HUDEP-2 (cell line): Measurements from ENCODE around the gene NCOA6.
"Not testable (repeated sequence)": the region's sequence is repeated elsewhere in the genome, so short reads cannot be mapped to it uniquely, and the experiment has no call there.

ENCODE experiments used
- DNase-seq, 76 experiments: peaks; one replicate each; lab custom pipeline; 2025; ENCODE audit not compliant: unreplicated experiment in 76 of 76; lab: John Stamatoyannopoulos, UW

The NCOA6 gene

GRCh38 chr20:34729416-34729815, 96.0 kb downstream of the NCOA6 start:
- DNase-seq = no peak

DNA sequence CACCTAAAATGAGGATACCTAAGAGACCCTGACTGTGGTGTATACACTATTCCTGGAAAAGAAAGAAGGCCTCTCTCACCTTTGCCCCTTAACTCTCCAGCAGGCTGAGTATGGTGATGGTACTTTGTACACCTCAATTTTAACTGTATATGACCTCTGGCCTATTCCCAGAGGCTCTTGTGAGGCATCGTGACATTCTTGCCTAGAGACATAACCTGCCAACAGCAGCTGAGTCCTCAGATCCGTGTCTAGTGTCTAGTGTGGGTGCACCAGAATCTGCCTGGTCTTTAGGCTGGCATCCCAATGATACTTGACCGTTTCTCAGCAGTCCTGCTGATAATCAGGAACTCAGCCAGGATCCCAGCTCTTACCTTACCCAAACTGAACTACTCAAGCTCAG, 101.3 kb downstream of the NCOA6 start:
- DNase-seq = no peak

GRCh38 chr20:34722560-34722959, 102.9 kb downstream of the NCOA6 start:
- not testable (repeated sequence) for DNase-seq

DNA sequence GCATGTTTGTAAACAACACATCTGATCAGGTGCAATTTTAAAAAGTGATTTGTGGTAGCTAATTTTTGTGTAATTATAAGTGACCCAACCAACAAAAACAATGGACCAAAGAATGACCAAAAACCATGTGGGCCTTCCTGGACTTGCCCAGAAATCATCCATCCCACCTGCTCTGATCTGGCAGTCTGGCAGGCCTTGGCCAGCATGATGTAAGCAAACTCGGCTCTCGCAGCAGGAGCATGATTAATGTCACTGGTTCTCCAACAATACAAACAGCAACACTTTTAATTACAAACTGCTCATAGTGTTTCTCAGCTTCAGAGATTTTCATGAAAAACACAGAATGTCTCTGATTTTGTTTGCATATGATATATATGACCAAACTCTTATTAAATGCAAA, 105.2 kb downstream of the NCOA6 start:
- no peak for DNase-seq

GRCh38 chr20:34719242-34720017, 106.0 kb downstream of the NCOA6 start:
- DNase-seq = not testable (repeated sequence)

DNA sequence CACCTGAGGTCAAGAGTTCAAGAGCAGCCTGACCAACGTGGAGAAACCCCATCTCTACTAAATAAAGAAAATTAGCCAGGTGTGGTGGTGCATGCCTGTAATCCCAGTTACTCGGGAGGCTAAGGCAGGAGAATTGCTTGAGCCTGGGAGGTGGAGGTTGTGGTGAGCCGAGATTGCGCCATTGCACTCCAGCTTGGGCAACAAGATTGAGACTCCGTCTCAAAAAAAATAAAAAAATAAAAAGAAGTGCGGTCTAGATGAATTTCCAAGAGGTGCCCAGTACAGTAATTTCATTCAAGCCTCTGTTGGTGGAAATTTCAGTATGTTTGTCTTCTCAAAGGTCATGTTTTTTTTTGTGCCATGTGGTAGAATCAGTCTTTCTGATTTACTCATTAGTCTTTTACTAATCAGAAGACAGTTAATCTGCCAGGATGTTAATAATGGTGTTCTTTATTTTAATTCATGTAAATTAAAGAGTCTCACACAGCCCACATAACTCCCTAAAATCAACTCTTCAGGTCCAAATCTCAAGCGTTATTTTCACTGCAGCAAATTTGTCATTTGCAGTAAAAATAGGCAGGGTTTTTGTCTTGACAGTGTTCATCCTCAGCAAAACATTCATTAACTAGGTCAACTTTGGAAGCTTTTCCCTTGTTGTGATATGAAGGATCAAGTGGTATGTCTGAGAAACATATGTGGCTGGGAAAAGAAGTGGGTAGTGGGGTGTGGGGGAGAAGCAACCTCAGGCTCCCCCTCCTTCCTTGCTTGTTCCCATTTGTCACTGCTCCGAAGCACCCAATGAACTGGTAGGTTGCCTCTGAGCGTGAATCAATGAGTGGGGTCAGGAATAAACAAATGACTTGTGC, 108.0 kb downstream of the NCOA6 start:
- DNase-seq = no peak

DNA sequence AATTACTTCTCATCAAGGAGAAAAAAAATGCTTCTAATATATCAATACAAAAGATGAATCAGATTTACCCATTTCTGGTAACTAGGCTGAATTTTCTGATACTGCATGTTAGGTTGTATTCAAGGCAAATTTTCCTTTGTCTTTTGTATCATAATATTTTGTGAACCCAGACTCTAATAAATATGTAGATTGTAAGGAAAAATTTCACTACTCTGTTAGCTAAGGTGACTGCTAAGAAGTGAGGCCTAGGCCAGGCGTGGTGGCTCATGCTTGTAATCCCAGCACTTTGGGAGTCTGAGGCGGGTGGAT, 108.6 kb downstream of the NCOA6 start:
- no peak for DNase-seq

GRCh38 chr20:34715384-34715783, 110.1 kb downstream of the NCOA6 start:
- DNase-seq = peak in 1 of 76 experiments; percentile 4

GRCh38 chr20:34713944-34714515, 111.4 kb downstream of the NCOA6 start:
- DNase-seq = not testable (repeated sequence)

DNA sequence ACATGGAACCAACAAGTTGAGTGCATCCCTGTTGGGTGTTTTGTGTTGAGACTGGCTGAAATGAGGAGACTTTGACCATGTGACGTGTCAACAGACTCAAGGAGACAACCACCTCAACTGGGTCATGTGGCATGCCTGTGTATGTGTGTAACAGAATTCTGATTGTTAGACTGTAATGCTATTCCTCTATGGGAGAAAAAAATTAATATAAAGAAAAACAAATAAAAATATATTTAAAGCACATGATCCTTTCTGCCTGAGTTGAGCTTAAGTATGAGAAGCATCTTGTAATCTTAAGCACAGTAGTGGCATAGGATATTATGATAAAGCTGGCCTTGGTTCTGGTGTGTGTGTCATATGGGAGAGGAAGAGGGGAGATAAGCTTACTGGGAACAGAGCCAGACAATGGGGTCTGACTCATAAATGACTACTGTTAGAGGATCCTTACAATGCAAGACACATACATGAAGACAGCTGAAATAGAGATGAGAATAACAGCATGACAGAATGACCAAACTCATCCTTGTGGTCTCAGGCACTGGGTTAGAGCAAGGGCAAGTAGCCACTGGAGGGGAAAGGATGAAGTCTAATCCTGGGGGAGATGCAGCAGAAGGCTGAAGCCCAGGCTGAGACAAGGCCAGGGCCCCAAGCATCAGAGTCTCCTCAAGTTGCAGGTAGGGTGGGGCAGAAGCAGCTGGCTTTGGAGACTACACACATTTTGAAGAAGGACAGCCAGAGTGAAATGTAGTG, 112.1 kb downstream of the NCOA6 start:
- peak in 74 of 76 experiments; percentile 19 to 97 (median 82) for DNase-seq

GRCh38 chr20:34712525-34713192, 112.8 kb downstream of the NCOA6 start:
- peak in 2 of 76 experiments; percentile 17 to 29 for DNase-seq

GRCh38 chr20:34711813-34712430, 113.5 kb downstream of the NCOA6 start:
- no peak for DNase-seq

GRCh38 chr20:34710861-34711574, 114.4 kb downstream of the NCOA6 start:
- peak in 2 of 76 experiments; percentile 7 to 10 for DNase-seq

GRCh38 chr20:34710568-34710839, 114.9 kb downstream of the NCOA6 start:
- no peak for DNase-seq

DNA sequence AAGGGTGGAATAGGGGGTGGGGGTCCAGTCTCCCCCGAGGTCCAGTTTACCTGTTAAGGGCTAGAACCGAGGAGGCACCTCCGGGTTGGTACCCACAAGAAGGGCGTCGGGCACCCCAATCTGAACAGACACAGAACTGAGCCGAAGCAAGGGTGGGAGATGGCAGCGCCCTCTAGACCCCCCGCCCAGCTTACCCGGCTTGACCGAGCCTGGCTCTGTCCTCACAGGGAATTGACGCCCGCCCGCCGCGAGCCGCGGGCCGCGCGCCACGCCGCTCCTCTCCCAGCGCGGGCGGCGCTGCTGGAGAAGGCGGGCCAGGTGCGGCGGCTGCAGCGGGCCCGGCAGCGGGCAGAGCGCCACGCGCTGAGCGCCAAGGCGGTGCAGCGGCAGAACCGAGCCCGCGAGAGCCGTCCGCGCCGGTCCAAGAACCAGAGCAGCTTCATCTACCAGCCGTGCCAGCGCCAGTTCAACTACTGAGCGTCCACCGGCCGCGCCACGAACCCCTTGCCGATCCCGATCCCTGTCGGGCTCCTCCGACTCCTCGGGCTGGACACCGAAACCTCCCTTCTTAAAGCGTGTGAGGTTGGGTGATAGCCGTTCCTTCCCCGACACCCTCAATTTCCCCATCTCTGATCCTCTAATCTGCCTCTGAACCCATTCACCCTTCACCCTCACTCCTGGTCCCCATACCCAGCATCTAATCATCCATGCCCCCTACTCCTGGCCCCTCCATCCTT, 115.5 kb downstream of the NCOA6 start:
- DNase-seq = peak in 64 of 76 experiments; percentile 5 to 91 (median 67)

GRCh38 chr20:34709044-34709830, 116.2 kb downstream of the NCOA6 start:
- peak in 69 of 76 experiments; percentile 16 to 98 (median 71) for DNase-seq

DNA sequence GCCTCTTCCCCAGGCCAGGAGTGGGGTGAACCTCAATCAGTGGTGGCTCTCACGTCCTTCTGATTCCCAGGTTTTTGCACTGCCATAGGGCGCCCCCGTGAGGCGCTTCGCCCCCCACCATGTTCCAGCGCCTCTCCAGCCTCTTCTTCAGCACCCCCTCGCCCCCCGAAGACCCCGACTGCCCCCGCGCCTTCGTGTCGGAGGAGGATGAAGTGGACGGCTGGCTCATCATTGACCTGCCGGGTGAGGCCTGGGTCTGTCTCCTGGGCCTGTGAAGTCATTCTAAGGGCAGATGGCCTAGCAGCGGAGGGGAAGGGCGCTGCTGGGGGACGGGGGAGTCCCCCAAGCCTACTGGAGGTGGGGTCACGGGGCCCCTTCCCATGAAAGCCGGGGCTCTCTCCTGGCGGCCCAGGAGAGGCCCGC, 116.8 kb downstream of the NCOA6 start:
- DNase-seq = peak in 31 of 76 experiments; percentile 9 to 49 (median 23)
